ENCODE results near the gene RAVER1. TPM values are rescaled to one million over a fixed set of nuclear protein-coding genes. Genes with fewer than 3 reads are reported as not detected.

Gene RAVER1
- total RNA-seq, 1 experiment from 2014 or later: 55.6 TPM

GRCh38 chr19:10353793-10354391 is 20.6 kb upstream of the RAVER1 start:
- Histone ChIP-seq H3K9me3 (ENCODE audit: control insufficient read depth, insufficient read depth, low read depth, low read length) (no peaks in the 10 kb centered on the region), H3K27me3 (ENCODE audit: control insufficient read depth, insufficient read depth, low read length) (no peaks in the 10 kb centered on the region), H3K4me1 (ENCODE audit: control insufficient read depth, insufficient read depth, low read length) (no peaks in the 10 kb centered on the region), H3K4me3 (ENCODE audit: low read depth in 2 of 2, low read length in 2 of 2) (no peak overlapping the region), H3K27ac (ENCODE audit: low read length) (no peak overlapping the region), H3K36me3 (ENCODE audit: control insufficient read depth, insufficient read depth, low read length) (no peaks in the 10 kb centered on the region)
- in situ Hi-C loops (cut with HindIII; ENCODE audit: low pct_unique_long_range_greater_than_20kb, low sequenced_read_pairs): no loop called here
- intact Hi-C loops (cut with micrococcal nuclease; ENCODE audit: unreplicated experiment): no loop called here
- CTCF ChIA-PET: interaction anchor here (0.7 kb wide), 1 partner anchor 36 kb away, joined by 3 read pairs; no protein-coding TSS in a partner anchor
- POLR2A ChIA-PET: no interaction called here
- no peak for TF ChIP-seq REST (IDR thresholded peaks at IDR 0.05; ENCODE audit: insufficient read depth in 1 of 2, low read depth in 2 of 2, low read length in 1 of 2)
- peak; percentile 70 for ATAC-seq
- no peak for DNase-seq (ENCODE audit: low read depth, low spot score)
- BruUV-seq (replicated peaks): no TSS peak

GRCh38 chr19:10352764-10353671 is 19.7 kb upstream of the RAVER1 start:
- H3K27ac ChIP-seq (ENCODE audit: low read length): no peak overlapping the region
- DNase-seq (ENCODE audit: low read depth, low spot score): no peak
- ATAC-seq: peak; percentile 25
- POLR2A ChIA-PET: no interaction called here
- CTCF ChIA-PET: no interaction called here
- H3K4me3 ChIP-seq (ENCODE audit: low read depth in 2 of 2, low read length in 2 of 2): no peak overlapping the region
- no peaks in the 10 kb centered on the region for H3K4me1 ChIP-seq (ENCODE audit: control insufficient read depth, insufficient read depth, low read length)
- in situ Hi-C loops (cut with HindIII; ENCODE audit: low pct_unique_long_range_greater_than_20kb, low sequenced_read_pairs): no loop called here
- H3K27me3 ChIP-seq (ENCODE audit: control insufficient read depth, insufficient read depth, low read length): no peaks in the 10 kb centered on the region
- no peak for TF ChIP-seq SIN3A (IDR thresholded peaks at IDR 0.05; ENCODE audit: borderline replicate concordance, insufficient read depth, low read depth, low read length)
- no peak for TF ChIP-seq TCF7L2 (IDR thresholded peaks at IDR 0.05; ENCODE audit: low read depth, low read length)
- no peak for TF ChIP-seq REST (IDR thresholded peaks at IDR 0.05; ENCODE audit: insufficient read depth in 1 of 2, low read depth in 2 of 2, low read length in 1 of 2)
- no peak for TF ChIP-seq CTCF (IDR thresholded peaks at IDR 0.05)
- TF ChIP-seq POLR2AphosphoS5 (IDR thresholded peaks at IDR 0.05; ENCODE audit: low read depth, low read length): no peak
- BruUV-seq (replicated peaks): no TSS peak
- intact Hi-C loops (cut with micrococcal nuclease; ENCODE audit: unreplicated experiment): no loop called here
- no peaks in the 10 kb centered on the region for H3K9me3 ChIP-seq (ENCODE audit: control insufficient read depth, insufficient read depth, low read depth, low read length)
- H3K36me3 ChIP-seq (ENCODE audit: control insufficient read depth, insufficient read depth, low read length): no peaks in the 10 kb centered on the region

Measured in Panc1 (cell line).